Activated CD8-positive, alpha-beta T cell treated with anti-CD3 and anti-CD28 coated beads for 36 hours (primary cell): ENCODE results near the gene CREBL2. TPM values are rescaled to one million over a fixed set of nuclear protein-coding genes. Genes with fewer than 3 reads are reported as not detected.
"Not testable (repeated sequence)": the region's sequence is repeated elsewhere in the genome, so short reads cannot be mapped to it uniquely, and the experiment has no call there.

ENCODE experiments used
- ATAC-seq: fragments of 200-7000 bp; cut with Tn5 transposase; one replicate; pipeline ENCODE4 v1.10.0; 2021; ENCODE audit warnings: mild to moderate bottlenecking, moderate library complexity
- CTCF ChIA-PET: fragments of 350-600 bp; sonication (Branson Sonifier 250); formaldehyde crosslinking; loops from one replicate; lab custom pipeline; 2021; ENCODE audit warnings: antibody characterized with exemption; lab: Charles Lee
- POLR2A ChIA-PET: fragments of 350-600 bp; sonication (Branson Sonifier 250); formaldehyde crosslinking; loops from one replicate; lab custom pipeline; 2021; ENCODE audit warnings: antibody characterized with exemption; lab: Charles Lee
- DNase-seq: peaks from one replicate; pipeline ENCODE4 v3.0.0-alpha.2; 2020
- H3K27ac Mint-ChIP-seq: one replicate; pipeline ENCODE4 v1.8.0; 2021; ENCODE audit warnings: mild to moderate bottlenecking, mixed read lengths
- H3K27me3 Mint-ChIP-seq: one replicate; pipeline ENCODE4 v1.8.0; 2021; ENCODE audit warnings: mixed read lengths
- H3K36me3 Mint-ChIP-seq: one replicate; pipeline ENCODE4 v1.8.0; 2021; ENCODE audit warnings: low read depth, mixed read lengths
- H3K4me1 Mint-ChIP-seq: one replicate; pipeline ENCODE4 v1.8.0; 2021; ENCODE audit warnings: low read depth, mixed read lengths
- H3K4me3 Mint-ChIP-seq: one replicate; pipeline ENCODE4 v1.8.0; 2021; ENCODE audit warnings: mild to moderate bottlenecking, moderate library complexity, mixed read lengths
- H3K9me3 Mint-ChIP-seq: one replicate; pipeline ENCODE4 v1.8.0; 2021; ENCODE audit warnings: mixed read lengths
- intact Hi-C: fragments of 100-400 bp; cut with micrococcal nuclease; formaldehyde crosslinking; loops from one replicate; pipeline ENCODE4 v1.10.0; 2022
- total RNA-seq, 2 experiments: library from RNA; stranded (reverse); gene quantifications; one replicate each; pipeline ENCODE4 v1.2.3, GENCODE V29; 2021
- TF ChIP-seq, protein P1 (sequence below): fragments of 200-600 bp; IDR thresholded peaks from one replicate; pipeline ENCODE4 v1.8.0; 2022; ENCODE audit warnings: antibody characterized with exemption, mild to moderate bottlenecking

Gene CREBL2
- total RNA-seq, 2 experiments from 2014 or later, result 12.7 to 14.9 TPM

- H3K4me3 Mint-ChIP-seq, result no peak overlapping the region
- no peak overlapping the region for H3K27ac Mint-ChIP-seq
- H3K36me3 Mint-ChIP-seq, result peaks cover 25% of the 10 kb centered on the region
- H3K9me3 Mint-ChIP-seq, result peaks cover 33% of the 10 kb centered on the region
- H3K27me3 Mint-ChIP-seq, result no peaks in the 10 kb centered on the region
- no peak for ATAC-seq
- intact Hi-C loops, result loop anchor here (10.0 kb wide), 1 partner anchor 87 kb away; no protein-coding TSS in a partner anchor
- ChIA-PET POLR2A (no interaction called here), CTCF (interaction anchor here (1.0 kb wide), 1 partner anchor 66 kb away, joined by 3 read pairs; no protein-coding TSS in a partner anchor)
- H3K4me1 Mint-ChIP-seq, result peaks cover 17% of the 10 kb centered on the region
- no peak for DNase-seq
- TF ChIP-seq, protein P1, sequence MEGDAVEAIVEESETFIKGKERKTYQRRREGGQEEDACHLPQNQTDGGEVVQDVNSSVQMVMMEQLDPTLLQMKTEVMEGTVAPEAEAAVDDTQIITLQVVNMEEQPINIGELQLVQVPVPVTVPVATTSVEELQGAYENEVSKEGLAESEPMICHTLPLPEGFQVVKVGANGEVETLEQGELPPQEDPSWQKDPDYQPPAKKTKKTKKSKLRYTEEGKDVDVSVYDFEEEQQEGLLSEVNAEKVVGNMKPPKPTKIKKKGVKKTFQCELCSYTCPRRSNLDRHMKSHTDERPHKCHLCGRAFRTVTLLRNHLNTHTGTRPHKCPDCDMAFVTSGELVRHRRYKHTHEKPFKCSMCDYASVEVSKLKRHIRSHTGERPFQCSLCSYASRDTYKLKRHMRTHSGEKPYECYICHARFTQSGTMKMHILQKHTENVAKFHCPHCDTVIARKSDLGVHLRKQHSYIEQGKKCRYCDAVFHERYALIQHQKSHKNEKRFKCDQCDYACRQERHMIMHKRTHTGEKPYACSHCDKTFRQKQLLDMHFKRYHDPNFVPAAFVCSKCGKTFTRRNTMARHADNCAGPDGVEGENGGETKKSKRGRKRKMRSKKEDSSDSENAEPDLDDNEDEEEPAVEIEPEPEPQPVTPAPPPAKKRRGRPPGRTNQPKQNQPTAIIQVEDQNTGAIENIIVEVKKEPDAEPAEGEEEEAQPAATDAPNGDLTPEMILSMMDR, result no peak
Measured at GRCh38 chr12:12648284-12648683, 36.6 kb downstream of the CREBL2 start.

DNA sequence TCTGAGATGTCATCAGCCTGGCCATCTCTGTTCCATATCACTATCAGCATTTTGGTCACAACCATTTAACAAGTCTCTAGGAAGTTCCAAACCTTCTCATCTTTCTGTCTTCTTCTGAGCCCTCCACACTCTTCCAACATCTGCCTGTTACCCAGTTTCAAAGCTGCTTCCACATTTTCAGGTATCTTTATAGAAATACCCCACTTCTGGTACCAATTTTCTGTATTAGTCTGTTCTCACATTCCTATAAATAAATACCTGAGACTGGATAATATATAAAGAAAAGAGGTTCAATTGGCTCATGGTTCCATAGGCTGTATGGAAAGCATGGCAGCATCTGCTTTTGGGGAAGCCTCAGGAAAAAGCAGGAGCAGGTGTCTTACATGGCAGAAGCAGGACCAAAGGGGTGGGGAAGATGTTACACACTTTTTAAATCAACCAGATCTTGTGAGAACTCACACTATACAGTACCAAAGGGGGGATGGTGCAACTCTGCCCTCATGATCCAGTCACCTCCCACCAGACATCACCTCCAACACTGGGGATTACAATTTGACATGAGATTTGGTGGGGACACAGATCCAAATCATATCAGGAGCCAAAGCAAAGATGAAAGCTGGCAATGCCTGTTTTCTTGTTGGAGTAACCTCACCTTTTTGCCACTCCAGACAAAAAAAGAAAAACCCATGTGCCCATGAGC is 37.4 kb downstream of the CREBL2 start:
- Mint-ChIP-seq H3K27ac (no peak overlapping the region), H3K9me3 (peaks cover 33% of the 10 kb centered on the region), H3K27me3 (no peaks in the 10 kb centered on the region), H3K36me3 (peaks cover 22% of the 10 kb centered on the region), H3K4me3 (no peak overlapping the region), H3K4me1 (peaks cover 17% of the 10 kb centered on the region)
- POLR2A ChIA-PET, result no interaction called here
- intact Hi-C loops, result loop anchor here (10.0 kb wide), 1 partner anchor 86 kb away; no protein-coding TSS in a partner anchor
- TF ChIP-seq, protein P1, result no peak
- ATAC-seq, result no peak
- CTCF ChIA-PET, result interaction anchor here (1.3 kb wide), 1 partner anchor 54 kb away, joined by 3 read pairs; no protein-coding TSS in a partner anchor
- DNase-seq, result no peak

- TF ChIP-seq, protein P1, result no peak
- H3K4me1 Mint-ChIP-seq, result peaks cover 8% of the 10 kb centered on the region
- ChIA-PET CTCF (interaction anchor here (1.0 kb wide), 1 partner anchor 11 kb away, joined by 4 read pairs; no protein-coding TSS in a partner anchor), POLR2A (no interaction called here)
- no peak overlapping the region for H3K4me3 Mint-ChIP-seq
- no peak for DNase-seq
- no peak overlapping the region for H3K27ac Mint-ChIP-seq
- peaks cover 32% of the 10 kb centered on the region for H3K9me3 Mint-ChIP-seq
- intact Hi-C loops, result no loop called here
- ATAC-seq, result no peak
- peaks cover 20% of the 10 kb centered on the region for H3K36me3 Mint-ChIP-seq
- no peaks in the 10 kb centered on the region for H3K27me3 Mint-ChIP-seq
Measured at GRCh38 chr12:12651752-12652151, 40.1 kb downstream of the CREBL2 start.

GRCh38 chr12:12652704-12653103 is 41.0 kb downstream of the CREBL2 start:
- POLR2A ChIA-PET, H3K4me1 Mint-ChIP-seq: not testable (repeated sequence)

GRCh38 chr12:12653922-12654321 is 42.2 kb downstream of the CREBL2 start:
- Mint-ChIP-seq H3K9me3 (peaks cover 12% of the 10 kb centered on the region), H3K27me3 (no peaks in the 10 kb centered on the region), H3K4me1 (peaks cover 7% of the 10 kb centered on the region), H3K4me3 (no peak overlapping the region), H3K36me3 (peaks cover 3% of the 10 kb centered on the region), H3K27ac (no peak overlapping the region)
- ATAC-seq, result no peak
- TF ChIP-seq, protein P1, result no peak
- intact Hi-C loops, result no loop called here
- POLR2A ChIA-PET, result interaction anchor here (0.8 to 1.0 kb wide), 3 partner anchors 42 to 274 kb away, joined by 3 read pairs; no protein-coding TSS in a partner anchor
- DNase-seq, result no peak
- CTCF ChIA-PET, result interaction anchor here (0.7 to 7.9 kb wide), 13 partner anchors 8 to 319 kb away, joined by 3 to 53 read pairs (median 4); partner anchors contain the start of gene GPR19

More at GRCh38 chr12:12652704-12653103, 41.0 kb downstream of the CREBL2 start:
- Mint-ChIP-seq H3K36me3 (peaks cover 12% of the 10 kb centered on the region), H3K9me3 (peaks cover 24% of the 10 kb centered on the region)
- CTCF ChIA-PET, result interaction anchor here (0.6 to 7.5 kb wide), 6 partner anchors 10 to 979 kb away, joined by 3 to 53 read pairs (median 4); no protein-coding TSS in a partner anchor
- H3K27ac Mint-ChIP-seq, ATAC-seq, intact Hi-C loops, H3K4me3 Mint-ChIP-seq, DNase-seq, H3K27me3 Mint-ChIP-seq: not testable (repeated sequence)
